DMS153 treated with DMSO at 0.1 percent for 48 hours (cell line): ENCODE results near the gene RAD21L1.

Source experiments
- DNase-seq: peaks from one replicate; lab custom pipeline; 2025; ENCODE audit not compliant: unreplicated experiment; lab: John Stamatoyannopoulos, UW

Gene RAD21L1

GRCh38 chr20:1293641-1294379, 68.0 kb downstream of the RAD21L1 start:
- no peak for DNase-seq

GRCh38 chr20:1294497-1294896, 68.7 kb downstream of the RAD21L1 start:
- DNase-seq = no peak

- DNase-seq = no peak
These were observed 69.6 kb downstream of the RAD21L1 start for GRCh38 chr20:1295276-1295930.

- DNase-seq = no peak
These were observed 70.3 kb downstream of the RAD21L1 start for GRCh38 chr20:1296117-1296610.

GRCh38 chr20:1296922-1297321, 71.1 kb downstream of the RAD21L1 start:
- no peak for DNase-seq

GRCh38 chr20:1297486-1297885, 71.6 kb downstream of the RAD21L1 start:
- DNase-seq = no peak

GRCh38 chr20:1298166-1298565, 72.3 kb downstream of the RAD21L1 start:
- DNase-seq = no peak

- DNase-seq = no peak
These were observed 73.2 kb downstream of the RAD21L1 start for GRCh38 chr20:1298888-1299511.

- DNase-seq = no peak
These were observed 73.7 kb downstream of the RAD21L1 start for GRCh38 chr20:1299522-1299921.

- DNase-seq = no peak
These were observed 74.4 kb downstream of the RAD21L1 start for GRCh38 chr20:1300083-1300840.

GRCh38 chr20:1301031-1301529, 75.2 kb downstream of the RAD21L1 start:
- no peak for DNase-seq

- DNase-seq = no peak
These were observed 77.1 kb downstream of the RAD21L1 start for GRCh38 chr20:1302685-1303541.

GRCh38 chr20:1304710-1305515, 79.1 kb downstream of the RAD21L1 start:
- DNase-seq = no peak
